HEK293T (cell line): ENCODE measurements around the gene OR2Z1.

Experiments
- SP1 ChIP-seq: fragments of 450-650 bp; IDR thresholded peaks from 2 replicates; pipeline ENCODE4 v1.6.1; 2017
- TARDBP ChIP-seq: fragments of 450-650 bp; IDR thresholded peaks from 2 replicates; pipeline ENCODE4 v1.6.1; 2016

GRCh38 chr19:8731428-8732169, 10.2 kb downstream of the OR2Z1 start:
- TF ChIP-seq TARDBP (no peak), SP1 (no peak)
